Renal cortex interstitium (tissue), 11 donors: ENCODE results near the gene CPA1. TPM values are rescaled to one million over a fixed set of nuclear protein-coding genes. Genes with fewer than 3 reads are reported as not detected.

Experiments used
- DNase-seq, 11 donors: peaks; one replicate each; pipeline ENCODE4 v3.0.0-alpha.2; 2013; ENCODE audit warnings: low read depth in 9 of 11, low spot score in 4 of 11; ENCODE audit errors: extremely low read depth in 1 of 11
- polyA plus RNA-seq, 3 donors: library from polyadenylated mRNA; unstranded; fragments of 120-200 nt; gene quantifications; one replicate each; pipeline ENCODE4 v1.2.1, GENCODE V29; 2013; ENCODE audit not compliant: insufficient read length in 3 of 3

CPA1 gene
- polyA plus RNA-seq, 3 donors = 2.1 to 2.6 (median 2.5) TPM

GRCh38 chr7:130351791-130352090, 28.6 kb upstream of the CPA1 start:
- no peak for DNase-seq

- no peak for DNase-seq
Measured at GRCh38 chr7:130352194-130353074, 27.9 kb upstream of the CPA1 start.

DNA sequence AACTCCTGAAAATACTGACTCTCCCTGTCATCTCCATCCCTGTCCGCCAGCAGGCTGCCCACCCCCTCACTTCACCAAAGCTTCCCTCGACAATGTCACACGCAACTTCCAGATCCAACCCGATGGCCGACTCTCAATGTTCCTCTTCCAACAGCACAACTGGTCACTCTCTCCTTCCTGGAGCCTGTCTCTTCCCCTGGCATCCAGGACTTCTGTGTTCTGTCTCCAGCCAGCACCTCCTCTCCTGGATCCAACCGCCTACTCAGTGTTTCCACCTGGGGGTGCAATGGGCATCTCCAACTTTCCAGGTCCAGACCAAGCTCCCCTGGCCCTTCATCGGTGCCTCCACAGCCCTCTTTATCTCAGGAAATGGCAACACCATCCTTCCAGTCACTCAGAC, 27.1 kb upstream of the CPA1 start:
- no peak for DNase-seq

DNA sequence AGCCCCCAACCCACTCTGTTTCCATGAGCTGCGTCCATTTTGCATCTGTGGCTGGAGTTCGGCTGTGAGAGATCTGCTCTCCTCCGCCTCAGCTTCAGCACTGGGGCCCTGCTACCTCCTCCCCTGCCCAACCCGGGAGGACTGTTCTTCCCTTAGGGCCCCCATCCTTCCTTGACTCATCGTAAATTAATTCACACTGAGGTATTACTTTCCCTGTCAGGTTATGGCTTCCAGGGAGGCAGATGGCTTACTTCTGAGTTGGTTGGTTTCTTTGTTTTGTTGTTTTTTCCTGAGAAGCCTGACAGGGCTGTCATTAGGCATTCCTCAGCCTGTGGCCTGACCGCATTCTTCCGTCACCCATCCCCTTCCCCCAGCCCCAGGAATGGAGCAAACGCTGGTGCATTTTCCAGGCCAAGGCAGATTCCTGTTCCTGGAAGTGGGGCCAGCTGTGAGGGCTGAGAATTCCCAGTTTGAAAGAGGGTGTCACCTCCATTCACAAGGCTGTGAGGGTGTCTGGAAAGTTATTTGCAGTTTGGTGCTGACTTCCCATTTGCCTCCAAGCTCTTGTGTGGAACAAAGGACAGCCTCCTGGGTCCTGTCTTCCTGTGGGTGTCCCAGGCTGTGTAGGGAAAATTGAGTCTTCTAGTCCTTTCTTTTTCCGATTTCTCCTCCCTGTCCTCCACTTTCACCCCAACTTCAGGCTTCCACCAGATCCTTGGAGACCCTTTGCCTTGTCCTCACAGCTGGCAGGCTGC, 24.0 kb upstream of the CPA1 start:
- peak; percentile 80 to 93 (median 84) for DNase-seq

GRCh38 chr7:130356876-130357611, 23.2 kb upstream of the CPA1 start:
- DNase-seq = no peak

- no peak for DNase-seq
Measured at GRCh38 chr7:130358471-130358870, 21.8 kb upstream of the CPA1 start.

GRCh38 chr7:130359276-130359857, 20.9 kb upstream of the CPA1 start:
- DNase-seq = no peak

DNA sequence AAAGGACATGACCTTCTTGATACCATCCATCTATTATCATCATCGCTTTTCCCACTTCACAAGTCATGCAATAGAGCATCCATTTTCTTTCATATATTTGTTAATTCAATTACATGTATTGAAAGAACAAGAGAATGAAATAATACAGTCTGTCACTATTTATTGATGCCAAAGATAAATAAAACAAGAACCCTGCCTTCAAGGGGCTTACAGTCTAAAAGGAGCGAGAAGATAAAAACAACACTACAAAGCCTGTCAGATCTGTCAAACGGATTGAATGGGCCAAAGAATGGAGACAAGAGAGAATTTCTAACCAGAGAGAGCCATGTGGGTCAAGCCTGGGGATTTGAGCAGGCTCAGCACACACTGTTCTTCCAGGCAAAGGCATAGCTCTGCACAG, 19.8 kb upstream of the CPA1 start:
- DNase-seq = no peak

DNA sequence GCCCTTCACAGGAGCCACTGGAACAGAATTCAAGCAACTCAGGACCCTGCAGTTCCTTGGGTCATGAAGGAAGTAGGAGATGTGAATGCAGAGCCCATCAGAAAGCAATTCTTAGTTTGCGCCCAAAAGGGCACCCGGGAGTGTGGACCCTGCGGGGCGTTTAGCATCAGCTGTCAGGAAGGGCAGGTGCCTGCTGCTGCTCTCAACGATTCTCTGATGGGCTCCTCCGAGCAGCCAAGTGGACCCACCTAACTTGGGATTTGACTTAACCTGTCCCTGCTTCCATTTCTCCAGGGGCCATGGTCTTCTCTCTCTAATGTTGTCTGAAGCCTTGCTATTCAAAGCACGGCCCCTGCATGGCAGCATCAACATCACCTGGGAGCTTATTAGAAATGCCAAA, 18.6 kb upstream of the CPA1 start:
- DNase-seq = no peak

DNA sequence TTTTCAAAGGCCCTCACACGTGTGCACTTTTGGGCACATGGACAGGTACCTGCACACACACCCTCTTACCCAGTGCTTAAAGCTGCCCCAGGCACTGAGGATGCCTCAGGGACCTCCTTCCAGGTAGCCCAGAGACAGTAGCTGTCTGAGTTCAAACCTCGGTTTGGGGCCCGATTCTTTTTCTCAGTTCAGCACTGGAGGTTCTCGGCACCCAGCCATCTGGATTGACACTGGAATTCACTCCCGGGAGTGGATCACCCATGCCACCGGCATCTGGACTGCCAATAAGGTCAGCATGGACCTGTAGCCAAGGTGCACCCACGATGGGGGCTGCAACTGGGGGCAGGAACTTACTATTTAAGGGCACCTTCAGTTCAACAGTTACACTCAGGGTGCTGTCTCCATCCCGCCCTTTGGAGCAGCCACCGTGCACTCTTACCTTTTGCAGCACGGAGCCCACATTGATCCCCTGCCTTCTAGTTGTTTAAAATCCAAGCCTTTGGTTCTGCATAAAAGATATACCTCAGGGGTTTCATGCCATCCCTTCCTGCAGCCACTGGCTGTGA, 18.0 kb upstream of the CPA1 start:
- no peak for DNase-seq

- no peak for DNase-seq
Measured at GRCh38 chr7:130363026-130363847, 17.1 kb upstream of the CPA1 start.

GRCh38 chr7:130364451-130364850, 15.8 kb upstream of the CPA1 start:
- DNase-seq = no peak

DNA sequence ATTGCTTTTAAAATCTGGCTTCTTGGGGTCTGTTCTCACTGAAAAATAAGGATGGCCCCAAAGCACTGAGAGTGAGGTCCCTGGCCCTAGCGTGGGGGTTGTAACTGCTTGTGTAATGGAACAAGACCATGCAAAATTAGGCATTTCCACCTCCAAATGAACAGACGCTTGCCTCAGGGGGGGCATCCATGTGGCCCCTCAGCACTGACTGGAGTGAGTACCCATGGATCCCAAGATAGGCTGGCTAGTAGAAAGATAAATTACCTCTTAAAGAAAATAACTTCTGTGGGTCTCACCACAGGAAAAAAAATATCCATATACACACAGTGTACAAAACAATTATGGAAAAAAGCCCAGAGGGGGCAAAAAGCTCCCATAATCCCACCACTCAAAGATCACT, 15.2 kb upstream of the CPA1 start:
- DNase-seq = no peak

- peak in 5 of 11 donors; percentile 70 to 85 (median 81) for DNase-seq
Measured at GRCh38 chr7:130365511-130366441, 14.5 kb upstream of the CPA1 start.

DNA sequence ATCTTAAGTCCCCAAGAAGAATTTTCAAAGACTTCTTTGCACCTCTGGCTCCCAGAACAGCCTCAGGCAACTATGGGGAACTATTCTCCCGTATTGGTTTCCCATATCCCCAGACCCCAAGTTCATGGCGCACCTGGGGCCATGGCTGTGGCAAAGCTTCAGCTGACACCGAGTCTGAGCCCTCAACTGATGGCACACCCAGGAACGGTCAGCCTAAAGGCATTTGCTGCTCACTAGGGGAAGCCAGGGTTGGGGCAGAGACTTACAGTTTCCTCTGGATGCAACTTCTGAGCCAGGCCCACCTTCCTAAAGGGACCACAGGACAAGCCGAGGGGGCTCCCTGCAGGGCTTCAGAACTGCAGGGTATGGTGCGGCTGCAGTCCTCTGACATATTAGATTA, 13.7 kb upstream of the CPA1 start:
- DNase-seq = no peak

DNA sequence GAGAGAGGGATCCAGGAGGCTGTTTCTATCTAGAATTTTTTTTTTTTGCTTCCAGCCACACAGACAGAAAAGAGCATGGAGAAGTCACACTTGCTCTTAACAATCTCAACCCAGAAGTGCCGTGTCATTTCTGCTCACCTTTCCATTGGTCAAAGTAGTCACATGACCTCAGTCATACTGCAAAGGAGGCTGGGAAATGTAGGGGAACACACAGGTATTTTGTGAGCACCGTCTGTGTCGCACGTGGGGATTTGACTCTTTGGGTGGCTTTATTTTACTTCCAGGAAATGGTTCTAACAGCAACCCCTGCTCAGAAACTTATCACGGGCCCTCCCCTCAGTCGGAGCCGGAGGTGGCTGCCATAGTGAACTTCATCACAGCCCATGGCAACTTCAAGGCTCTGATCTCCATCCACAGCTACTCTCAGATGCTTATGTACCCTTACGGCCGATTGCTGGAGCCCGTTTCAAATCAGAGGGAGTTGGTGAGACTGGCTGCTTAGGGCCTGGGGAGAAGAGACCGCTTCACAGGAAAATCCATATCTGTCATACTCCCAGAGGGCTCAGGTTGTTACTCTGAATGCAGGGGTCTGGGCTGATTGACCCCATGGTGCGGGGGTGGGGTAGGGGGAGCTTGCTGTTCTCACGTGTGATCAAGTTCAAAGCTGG, 13.1 kb upstream of the CPA1 start:
- DNase-seq = no peak
